Activated CD8-positive, alpha-beta memory T cell treated with anti-CD3 and anti-CD28 coated beads, Interleukin-2, amount 10 ng/mL, durations not matched to agents 7 days and 5 days (primary cell): ENCODE measurements around the gene MYBPHL. TPM values are rescaled to one million over a fixed set of nuclear protein-coding genes. Genes with fewer than 3 reads are reported as not detected.
A peak's percentile ranks its signal among the peaks of the same experiment; 100 is the strongest.

ENCODE experiments used
- ATAC-seq: fragments of 150-1000 bp; cut with Tn5 transposase; one replicate; pipeline ENCODE4 v1.10.0; 2021; ENCODE audit warnings: moderate library complexity
- CTCF ChIA-PET: fragments of 350-600 bp; sonication (Branson Sonifier 250); formaldehyde crosslinking; loops from one replicate; lab custom pipeline; 2021; ENCODE audit warnings: antibody characterized with exemption; lab: Charles Lee
- DNase-seq: peaks from one replicate; pipeline ENCODE4 v3.0.0-alpha.2; 2020
- H3K27ac Mint-ChIP-seq: one replicate; pipeline ENCODE4 v1.8.0; 2021; ENCODE audit warnings: mild to moderate bottlenecking, mixed read lengths
- H3K27me3 Mint-ChIP-seq: one replicate; pipeline ENCODE4 v1.8.0; 2021; ENCODE audit warnings: mixed read lengths
- H3K36me3 Mint-ChIP-seq: one replicate; pipeline ENCODE4 v1.8.0; 2021; ENCODE audit warnings: mild to moderate bottlenecking, mixed read lengths
- H3K4me1 Mint-ChIP-seq: one replicate; pipeline ENCODE4 v1.8.0; 2021; ENCODE audit warnings: mixed read lengths
- H3K4me3 Mint-ChIP-seq: one replicate; pipeline ENCODE4 v1.8.0; 2021; ENCODE audit warnings: mild to moderate bottlenecking, moderate library complexity, mixed read lengths
- H3K9me3 Mint-ChIP-seq: one replicate; pipeline ENCODE4 v1.8.0; 2022; ENCODE audit warnings: low read depth, mixed read lengths
- total RNA-seq, 2 experiments: library from RNA; stranded (reverse); gene quantifications; one replicate each; pipeline ENCODE4 v1.2.3, GENCODE V29; 2021

MYBPHL gene
- total RNA-seq, 2 experiments from 2014 or later, result not detected

GRCh38 chr1:109248797-109249629 lies 57.8 kb downstream of the MYBPHL start, which contains the start of gene CELSR2:
Gene CELSR2 (plus strand): TSS chr1:109249539. CDS start chr1:109250080, 541 bp downstream.
- Mint-ChIP-seq H3K4me3 (peak within 1 kb of the TSS; percentile 51), H3K4me1 (peaks cover 6% of the 10 kb centered on the region), H3K36me3 (no peaks in the 10 kb centered on the region), H3K27ac (no peak within 1 kb of the TSS), H3K27me3 (peaks cover 28% of the 10 kb centered on the region), H3K9me3 (no peaks in the 10 kb centered on the region)
- DNase-seq, result peak; percentile 71
- ATAC-seq, result peak; percentile 95
- CTCF ChIA-PET, result interaction anchor here (0.6 to 2.1 kb wide), 5 partner anchors 10 to 283 kb away, joined by 3 to 8 read pairs (median 4); partner anchors contain the start of gene SORT1

- CTCF ChIA-PET, result interaction anchor here (1.3 to 2.1 kb wide), 2 partner anchors 9 to 150 kb away, joined by 4 read pairs; partner anchors contain the start of gene SORT1
- H3K27me3 Mint-ChIP-seq, result peaks cover 28% of the 10 kb centered on the region
- no peak overlapping the region for H3K27ac Mint-ChIP-seq
- H3K4me1 Mint-ChIP-seq, result peaks cover 6% of the 10 kb centered on the region
- H3K4me3 Mint-ChIP-seq, result no peak overlapping the region
- ATAC-seq, result no peak
- H3K9me3 Mint-ChIP-seq, result no peaks in the 10 kb centered on the region
- no peak for DNase-seq
- H3K36me3 Mint-ChIP-seq, result no peaks in the 10 kb centered on the region
Measured at GRCh38 chr1:109248444-109248796, 58.4 kb downstream of the MYBPHL start.

- H3K4me3 Mint-ChIP-seq, result no peak overlapping the region
Measured at GRCh38 chr1:109247401-109248365, 59.1 kb downstream of the MYBPHL start.

GRCh38 chr1:109246141-109246551 lies 60.7 kb downstream of the MYBPHL start:
- Mint-ChIP-seq H3K4me1 (peaks cover 6% of the 10 kb centered on the region), H3K27ac (no peak overlapping the region), H3K36me3 (no peaks in the 10 kb centered on the region), H3K9me3 (no peaks in the 10 kb centered on the region), H3K4me3 (no peak overlapping the region), H3K27me3 (peaks cover 32% of the 10 kb centered on the region)
- DNase-seq, result no peak
- ATAC-seq, result no peak
- CTCF ChIA-PET, result no interaction called here

More at GRCh38 chr1:109247401-109248365, 59.1 kb downstream of the MYBPHL start:
- Mint-ChIP-seq H3K36me3 (no peaks in the 10 kb centered on the region), H3K27me3 (peaks cover 30% of the 10 kb centered on the region), H3K4me1 (peaks cover 6% of the 10 kb centered on the region), H3K27ac (no peak overlapping the region), H3K9me3 (no peaks in the 10 kb centered on the region)
- DNase-seq (no peak), ATAC-seq (no peak)
- CTCF ChIA-PET, result interaction anchor here (1.3 to 2.1 kb wide), 4 partner anchors 8 to 284 kb away, joined by 3 to 4 read pairs (median 4); partner anchors contain the start of gene SORT1

GRCh38 chr1:109243860-109244552 lies 62.8 kb downstream of the MYBPHL start:
- Mint-ChIP-seq H3K27me3 (peaks cover 23% of the 10 kb centered on the region), H3K4me1 (peaks cover 3% of the 10 kb centered on the region), H3K4me3 (no peak overlapping the region), H3K36me3 (no peaks in the 10 kb centered on the region), H3K27ac (no peak overlapping the region), H3K9me3 (no peaks in the 10 kb centered on the region)
- CTCF ChIA-PET, result interaction anchor here (0.9 kb wide), 1 partner anchor 19 kb away, joined by 3 read pairs; no protein-coding TSS in a partner anchor
- ATAC-seq (no peak), DNase-seq (no peak)

- H3K4me3 Mint-ChIP-seq, result no peak overlapping the region
- H3K4me1 Mint-ChIP-seq, result no peaks in the 10 kb centered on the region
- H3K9me3 Mint-ChIP-seq, result no peaks in the 10 kb centered on the region
- no peak for DNase-seq
- CTCF ChIA-PET, result no interaction called here
- peaks cover 22% of the 10 kb centered on the region for H3K27me3 Mint-ChIP-seq
- H3K36me3 Mint-ChIP-seq, result peaks cover 4% of the 10 kb centered on the region
- ATAC-seq, result no peak
- H3K27ac Mint-ChIP-seq, result no peak overlapping the region
Measured at GRCh38 chr1:109243221-109243620, 63.6 kb downstream of the MYBPHL start.

- Mint-ChIP-seq H3K4me1 (no peaks in the 10 kb centered on the region), H3K27ac (peak overlapping the region; percentile 15), H3K27me3 (peaks cover 18% of the 10 kb centered on the region), H3K9me3 (no peaks in the 10 kb centered on the region), H3K4me3 (no peak overlapping the region), H3K36me3 (peaks cover 6% of the 10 kb centered on the region)
- CTCF ChIA-PET, result interaction anchor here (0.7 kb wide), 1 partner anchor 247 kb away, joined by 3 read pairs; no protein-coding TSS in a partner anchor
- DNase-seq (no peak), ATAC-seq (no peak)
Measured at GRCh38 chr1:109242387-109242786, 64.4 kb downstream of the MYBPHL start.

Other genes with a start within 250 kb of the MYBPHL start
- 10 to 100 TPM; 18.1 to 26.4 TPM for gene TAF13, start 231.0 kb downstream of the MYBPHL start, total RNA-seq
- 10 to 100 TPM; 21.8 to 27.0 TPM for gene TMEM167B, start 216.2 kb downstream of the MYBPHL start, total RNA-seq
- gene ELAPOR1, start 192.9 kb downstream of the MYBPHL start, total RNA-seq, result 10 to 100 TPM in 1 of 2 experiments, 1 to 10 TPM in 1; 4.5 to 11.9 TPM
- 100 to 1,000 TPM; 148 to 194 TPM for gene SARS1, start 93.1 kb downstream of the MYBPHL start, total RNA-seq
- gene CELSR2, start 57.5 kb downstream of the MYBPHL start, total RNA-seq, result 1 to 10 TPM; 3.3 to 4.0 TPM
- gene PSRC1, start 23.9 kb downstream of the MYBPHL start, total RNA-seq, result 10 to 100 TPM; 19.6 to 36.1 TPM
- gene SORT1, start 90.9 kb upstream of the MYBPHL start, total RNA-seq, result 1 to 10 TPM; 5.3 to 8.5 TPM
- 100 to 1,000 TPM; 178 to 211 TPM for gene PSMA5, start 119.4 kb upstream of the MYBPHL start, total RNA-seq
- gene SYPL2, start 159.5 kb upstream of the MYBPHL start, total RNA-seq, result not detected
- gene ATXN7L2, start 176.9 kb upstream of the MYBPHL start, total RNA-seq, result 10 to 100 TPM; 10.4 to 11.1 TPM
- 10 to 100 TPM; 11.0 to 15.0 TPM for gene CYB561D1, start 187.1 kb upstream of the MYBPHL start, total RNA-seq
- gene AMIGO1, start 202.7 kb upstream of the MYBPHL start, total RNA-seq, result under 1 TPM; 0.20 to 0.26 TPM
- under 1 TPM in 1 of 2 experiments, not detected in 1; 0.16 TPM for gene GPR61, start 232.9 kb upstream of the MYBPHL start, total RNA-seq
- 1 to 10 TPM; 7.5 to 8.3 TPM for gene GNAI3, start 241.6 kb upstream of the MYBPHL start, total RNA-seq